ENCODE data around the gene CACNA1I.

DNA sequence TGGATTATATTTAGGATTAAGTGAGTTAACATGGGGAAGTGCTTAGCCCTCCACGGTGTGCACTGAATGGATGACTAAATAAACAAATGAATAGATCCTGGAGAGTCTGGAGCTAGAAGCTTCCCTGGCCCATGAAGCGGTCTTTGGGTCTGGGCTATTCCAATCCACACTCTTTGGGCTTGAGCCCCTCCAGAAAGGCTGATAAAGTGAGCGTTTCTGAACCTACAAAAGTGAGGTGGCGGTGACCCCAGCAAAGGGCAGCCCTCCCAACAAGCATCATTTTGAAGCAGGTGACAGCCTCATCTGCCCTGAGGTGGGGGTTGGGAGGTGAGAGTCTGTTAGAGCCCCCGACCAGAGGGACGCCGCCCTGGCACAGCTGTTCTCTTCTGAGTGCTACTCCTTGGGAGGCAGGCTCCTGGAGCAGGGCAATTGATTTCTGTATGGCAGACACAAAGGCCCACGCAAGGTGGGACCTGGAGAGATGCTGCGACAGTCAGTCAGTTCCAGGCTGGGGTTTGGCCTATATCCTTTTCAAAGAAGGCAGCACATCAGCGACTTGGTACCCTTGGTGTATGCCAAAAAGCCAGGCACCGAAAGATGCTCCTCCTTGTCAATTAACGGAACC, 157.8 kb downstream of the CACNA1I start:
- TF ChIP-seq MYC (IDR thresholded peaks at IDR 0.05; ENCODE audit: low read depth, low read length) = no peak
- TF ChIP-seq, protein P1, sequence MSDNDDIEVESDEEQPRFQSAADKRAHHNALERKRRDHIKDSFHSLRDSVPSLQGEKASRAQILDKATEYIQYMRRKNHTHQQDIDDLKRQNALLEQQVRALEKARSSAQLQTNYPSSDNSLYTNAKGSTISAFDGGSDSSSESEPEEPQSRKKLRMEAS (IDR thresholded peaks at IDR 0.05; ENCODE audit: low read depth, low read length) = no peak
